Vagina (tissue), 2 donors: ENCODE data around the gene CACNA2D1. TPM values are rescaled to one million over a fixed set of nuclear protein-coding genes. Genes with fewer than 3 reads are reported as not detected.

Source experiments
- DNase-seq, 2 donors: peaks; one replicate each; pipeline ENCODE4 v3.0.0-alpha.2; 2017; ENCODE audit errors: extremely low spot score in 2 of 2
- H3K27ac ChIP-seq: fragments of 200-600 bp; sonication (generic); one replicate; pipeline ENCODE4 v1.5.1; 2019
- H3K27me3 ChIP-seq: fragments of 200-600 bp; sonication (generic); one replicate; pipeline ENCODE4 v1.5.1; 2019
- H3K36me3 ChIP-seq, 2 donors: fragments of 200-600 bp; sonication (generic); one replicate each; pipeline ENCODE4 v1.5.1; 2017 to 2019
- H3K4me1 ChIP-seq: fragments of 200-600 bp; sonication (generic); one replicate; pipeline ENCODE4 v1.5.1; 2019
- H3K4me3 ChIP-seq, 2 donors: fragments of 200-600 bp; sonication (generic); 1 replicate in 1 of 2; 2 replicates in 1 of 2; pipeline ENCODE4 v1.5.1; 2016 to 2019
- H3K9me3 ChIP-seq: fragments of 200-600 bp; sonication (generic); one replicate; pipeline ENCODE4 v1.5.1; 2019
- POLR2A ChIP-seq, 2 donors: fragments of 450-650 bp; IDR thresholded peaks; one replicate each; pipeline ENCODE4 v1.6.1; 2017; ENCODE audit warnings: antibody characterized with exemption in 2 of 2, mild to moderate bottlenecking in 2 of 2, moderate library complexity in 2 of 2
- POLR2AphosphoS5 ChIP-seq, 2 donors: sonication (generic); formaldehyde crosslinking; IDR thresholded peaks; one replicate each; pipeline ENCODE4 v1.9.0; 2017; ENCODE audit warnings: antibody characterized with exemption in 2 of 2, mild to moderate bottlenecking in 2 of 2, low read depth in 1 of 2; ENCODE audit not compliant: insufficient read depth in 1 of 2
- intact Hi-C: fragments of 100-400 bp; cut with DNase I; formaldehyde crosslinking; loops from one replicate; pipeline ENCODE4 v1.15.1; 2023
- total RNA-seq: library from RNA; depleted of rRNA; stranded (reverse); fragments of >200 nt; gene quantifications from one replicate; pipeline ENCODE4 v1.2.3, GENCODE V29; 2016
- TF ChIP-seq, protein P1 (sequence below), 3 experiments: fragments of 450-650 bp in 2 of 3; fragments of 200-600 bp in 1 of 3; sonication (generic) in 1 of 3; IDR thresholded peaks; one replicate each; pipeline ENCODE4 v1.5.1; 2017 to 2019; ENCODE audit warnings: antibody characterized with exemption in 3 of 3, mild to moderate bottlenecking in 2 of 3, moderate library complexity in 2 of 3

CACNA2D1 gene
- total RNA-seq, 1 donor from 2014 or later, result 16.9 TPM

DNA sequence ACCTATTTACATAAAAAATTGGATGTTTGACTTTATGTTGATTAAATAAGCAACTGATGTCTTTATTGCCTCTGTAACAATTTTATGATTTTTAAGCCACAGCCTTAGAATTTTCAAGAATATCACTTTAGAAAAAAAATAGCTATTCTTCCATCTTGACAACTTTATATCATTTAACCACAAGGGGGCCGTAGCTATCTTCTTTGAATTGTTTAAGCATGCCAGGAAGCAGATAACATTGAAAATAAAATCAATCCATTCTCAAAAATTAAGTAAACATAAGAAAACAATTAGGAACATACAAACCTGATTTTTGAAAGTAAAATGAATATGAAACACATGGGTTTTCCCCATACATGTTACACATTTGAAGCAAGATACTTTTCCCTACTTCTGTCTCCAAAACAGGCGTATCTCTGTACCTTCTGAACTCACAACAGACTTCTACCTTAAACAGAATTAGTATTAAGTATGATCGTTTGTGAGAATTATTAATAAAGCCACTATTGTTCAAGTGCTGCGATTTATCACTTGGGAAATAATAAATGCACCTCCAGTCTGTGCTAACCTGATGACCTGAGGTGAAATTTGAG, 209.0 kb downstream of the CACNA2D1 start:
- Histone ChIP-seq H3K9me3 (no peaks in the 10 kb centered on the region), H3K4me1 (no peaks in the 10 kb centered on the region), H3K36me3 (no peaks in the 10 kb centered on the region), H3K27me3 (no peaks in the 10 kb centered on the region), H3K27ac (no peak overlapping the region), H3K4me3 (no peak overlapping the region)
- intact Hi-C loops, result no loop called here
- DNase-seq, result no peak
- TF ChIP-seq POLR2AphosphoS5 (IDR thresholded peaks at IDR 0.05; ENCODE audit: insufficient read depth in 1 of 2, low read depth in 1 of 2) (no peak), POLR2A (IDR thresholded peaks at IDR 0.05) (no peak)
- TF ChIP-seq, protein P1, sequence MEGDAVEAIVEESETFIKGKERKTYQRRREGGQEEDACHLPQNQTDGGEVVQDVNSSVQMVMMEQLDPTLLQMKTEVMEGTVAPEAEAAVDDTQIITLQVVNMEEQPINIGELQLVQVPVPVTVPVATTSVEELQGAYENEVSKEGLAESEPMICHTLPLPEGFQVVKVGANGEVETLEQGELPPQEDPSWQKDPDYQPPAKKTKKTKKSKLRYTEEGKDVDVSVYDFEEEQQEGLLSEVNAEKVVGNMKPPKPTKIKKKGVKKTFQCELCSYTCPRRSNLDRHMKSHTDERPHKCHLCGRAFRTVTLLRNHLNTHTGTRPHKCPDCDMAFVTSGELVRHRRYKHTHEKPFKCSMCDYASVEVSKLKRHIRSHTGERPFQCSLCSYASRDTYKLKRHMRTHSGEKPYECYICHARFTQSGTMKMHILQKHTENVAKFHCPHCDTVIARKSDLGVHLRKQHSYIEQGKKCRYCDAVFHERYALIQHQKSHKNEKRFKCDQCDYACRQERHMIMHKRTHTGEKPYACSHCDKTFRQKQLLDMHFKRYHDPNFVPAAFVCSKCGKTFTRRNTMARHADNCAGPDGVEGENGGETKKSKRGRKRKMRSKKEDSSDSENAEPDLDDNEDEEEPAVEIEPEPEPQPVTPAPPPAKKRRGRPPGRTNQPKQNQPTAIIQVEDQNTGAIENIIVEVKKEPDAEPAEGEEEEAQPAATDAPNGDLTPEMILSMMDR (IDR thresholded peaks at IDR 0.05), result peak in 2 of 3 experiments; percentile 45 to 49

- no peak for TF ChIP-seq POLR2A (IDR thresholded peaks at IDR 0.05)
- no peak for TF ChIP-seq POLR2AphosphoS5 (IDR thresholded peaks at IDR 0.05; ENCODE audit: insufficient read depth in 1 of 2, low read depth in 1 of 2)
- TF ChIP-seq, protein P1 (IDR thresholded peaks at IDR 0.05), result no peak
- no peaks in the 10 kb centered on the region for H3K36me3 ChIP-seq
- no peak overlapping the region for H3K4me3 ChIP-seq
- intact Hi-C loops, result no loop called here
- no peaks in the 10 kb centered on the region for H3K4me1 ChIP-seq
- no peak for DNase-seq
- H3K27ac ChIP-seq, result no peak overlapping the region
- H3K9me3 ChIP-seq, result no peaks in the 10 kb centered on the region
- no peaks in the 10 kb centered on the region for H3K27me3 ChIP-seq
Observed at GRCh38 chr7:82230811-82231581, 212.6 kb downstream of the CACNA2D1 start.

DNA sequence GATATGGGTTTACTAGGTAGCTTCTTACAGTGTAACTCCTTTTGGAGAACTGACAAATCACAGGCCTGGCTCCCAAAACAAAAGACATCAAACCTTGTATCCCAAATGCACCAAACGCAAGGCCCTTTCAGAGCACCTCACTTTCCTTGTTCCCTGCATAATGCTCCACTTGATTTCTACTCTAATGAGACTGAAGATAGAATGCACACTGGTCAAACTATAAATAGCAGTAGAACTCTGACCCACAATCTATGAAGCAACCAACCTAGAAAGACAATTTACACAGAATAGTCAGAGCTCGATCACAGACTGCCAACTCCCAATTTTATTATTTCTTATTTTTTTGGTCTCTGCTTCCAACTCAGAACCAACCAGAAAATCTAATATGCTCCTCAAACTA, 214.4 kb downstream of the CACNA2D1 start:
- TF ChIP-seq, protein P1 (IDR thresholded peaks at IDR 0.05), result no peak
- TF ChIP-seq POLR2A (IDR thresholded peaks at IDR 0.05) (no peak), POLR2AphosphoS5 (IDR thresholded peaks at IDR 0.05; ENCODE audit: insufficient read depth in 1 of 2, low read depth in 1 of 2) (no peak)
- Histone ChIP-seq H3K27me3 (no peaks in the 10 kb centered on the region), H3K4me3 (no peak overlapping the region), H3K27ac (no peak overlapping the region), H3K4me1 (no peaks in the 10 kb centered on the region), H3K9me3 (no peaks in the 10 kb centered on the region), H3K36me3 (no peaks in the 10 kb centered on the region)
- DNase-seq, result no peak
- intact Hi-C loops, result no loop called here

DNA sequence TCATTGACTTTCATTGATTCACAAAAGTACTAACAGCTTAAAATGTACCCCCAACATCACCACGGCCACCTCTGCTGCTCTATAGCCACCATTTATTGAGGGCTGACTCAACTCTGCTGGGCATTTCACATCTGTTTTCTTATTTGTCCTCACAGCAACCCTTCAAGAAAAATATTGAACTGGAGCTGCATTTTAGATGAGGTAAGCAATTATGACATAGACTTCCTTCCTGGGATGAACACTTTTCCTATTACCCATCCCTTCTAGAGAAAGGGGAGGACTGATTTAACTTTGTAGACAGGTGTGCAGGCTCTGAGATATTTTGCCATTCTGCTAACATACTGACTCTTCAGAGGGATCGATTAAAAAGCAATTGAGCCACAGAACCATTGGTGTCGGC, 217.4 kb downstream of the CACNA2D1 start:
- intact Hi-C loops, result no loop called here
- H3K4me3 ChIP-seq, result no peak overlapping the region

More for the DNA sequence above, 217.4 kb downstream of the CACNA2D1 start:
- Histone ChIP-seq H3K27me3 (no peaks in the 10 kb centered on the region), H3K27ac (no peak overlapping the region), H3K36me3 (no peaks in the 10 kb centered on the region), H3K4me1 (no peaks in the 10 kb centered on the region), H3K9me3 (no peaks in the 10 kb centered on the region)
- no peak for DNase-seq
- TF ChIP-seq POLR2A (IDR thresholded peaks at IDR 0.05), result no peak
- TF ChIP-seq, protein P1 (IDR thresholded peaks at IDR 0.05), result no peak
- no peak for TF ChIP-seq POLR2AphosphoS5 (IDR thresholded peaks at IDR 0.05; ENCODE audit: insufficient read depth in 1 of 2, low read depth in 1 of 2)
